ENCODE data around the gene LIN52.

Gene LIN52

DNA sequence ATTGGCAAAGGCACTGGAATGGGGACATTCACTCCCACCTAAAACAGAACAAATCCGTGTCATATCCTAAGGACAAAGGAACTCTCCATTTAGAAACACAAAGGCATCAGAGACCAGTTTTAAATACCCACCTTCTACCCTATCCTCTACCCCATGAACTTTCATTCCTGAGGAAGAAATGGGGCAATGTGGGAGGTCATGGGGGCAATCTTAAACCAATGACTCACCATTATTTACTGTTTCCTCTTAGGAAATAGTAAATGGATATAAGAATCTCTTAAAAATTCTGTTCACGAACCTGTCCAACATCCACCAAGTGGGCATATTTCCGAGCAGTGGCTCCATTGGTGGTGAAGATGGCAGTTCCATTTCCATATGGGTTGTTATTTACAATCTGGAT lies 19.9 kb upstream of the LIN52 start:
- DNase-seq (ENCODE audit: insufficient read length, low spot score) (no peak), FAIRE-seq (no peak)
- TF ChIP-seq POLR2AphosphoS5 (IDR thresholded peaks at IDR 0.05; ENCODE audit: low read depth, low read length), result no peak
- TF ChIP-seq TAF1 (IDR thresholded peaks at IDR 0.05; ENCODE audit: low read depth, low read length), result no peak
- TF ChIP-seq SPI1 (IDR thresholded peaks at IDR 0.05; ENCODE audit: low read depth, low read length), result no peak
- no peak for TF ChIP-seq POU2F2 (IDR thresholded peaks at IDR 0.05; ENCODE audit: low read depth, low read length)

DNA sequence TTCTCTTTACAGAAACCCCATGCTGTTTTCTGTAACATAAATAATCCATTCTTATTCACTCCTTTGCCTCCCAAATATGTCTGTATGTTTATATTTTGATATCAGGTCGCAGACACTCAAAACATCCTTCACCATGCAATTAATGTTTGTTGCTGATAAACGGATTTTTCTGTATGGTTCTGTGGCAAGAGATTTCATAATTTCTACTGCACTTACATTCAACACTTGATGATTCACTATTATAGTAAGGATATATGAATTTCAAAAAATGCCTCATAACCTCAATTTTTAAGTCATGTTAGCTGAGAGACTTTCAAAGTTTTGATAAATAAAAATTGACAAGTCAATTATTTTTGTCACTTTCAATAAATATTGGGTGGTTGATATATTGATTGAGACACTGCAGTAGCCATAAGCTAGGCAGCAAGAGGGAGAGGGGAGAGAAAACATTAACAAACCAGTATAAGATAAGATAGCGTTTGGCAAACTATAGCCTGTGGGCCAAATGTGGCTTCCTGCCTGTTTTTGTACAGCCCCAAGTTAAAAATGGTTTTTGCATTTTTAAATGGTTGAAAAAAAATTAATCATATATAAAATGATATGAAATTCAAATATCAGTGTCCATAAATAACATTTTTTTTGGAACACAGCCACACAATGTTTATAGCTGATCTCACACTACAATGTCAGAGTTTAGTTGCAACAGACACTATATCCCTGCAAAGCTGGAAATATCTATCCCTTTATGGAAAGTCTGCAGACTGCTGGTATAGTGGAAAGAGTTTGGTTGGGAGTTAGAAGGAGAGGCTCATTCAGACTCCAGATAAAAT lies 18.8 kb upstream of the LIN52 start:
- no peak for FAIRE-seq
- DNase-seq (ENCODE audit: insufficient read length, low spot score), result no peak
- TF ChIP-seq POLR2A (IDR thresholded peaks at IDR 0.05; ENCODE audit: low read depth, low read length) (no peak), SPI1 (IDR thresholded peaks at IDR 0.05; ENCODE audit: low read depth, low read length) (no peak), POLR2AphosphoS5 (IDR thresholded peaks at IDR 0.05; ENCODE audit: low read depth, low read length) (no peak), POU2F2 (IDR thresholded peaks at IDR 0.05; ENCODE audit: low read depth, low read length) (no peak), PAX5 (IDR thresholded peaks at IDR 0.05; ENCODE audit: insufficient read depth, low read length, severe bottlenecking) (no peak)

DNA sequence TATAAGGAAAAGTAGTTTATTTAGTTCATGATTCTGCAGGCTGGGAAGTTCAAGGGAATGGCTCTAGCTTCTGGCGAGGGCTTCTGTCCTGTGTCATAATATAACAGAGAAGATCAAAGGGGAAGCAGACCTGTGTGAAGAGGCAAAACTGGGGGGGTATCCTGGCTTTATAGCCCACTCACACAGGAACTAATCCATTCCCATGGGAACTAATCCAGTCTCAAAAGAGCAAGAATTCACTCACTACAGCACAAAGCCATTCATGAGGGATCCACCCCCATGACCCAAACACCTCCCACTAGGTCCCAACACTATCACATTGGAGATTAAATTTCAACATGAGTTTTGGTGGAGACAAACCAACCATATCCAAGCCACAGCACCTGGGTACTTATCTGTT lies 7.4 kb upstream of the LIN52 start:
- TF ChIP-seq POLR2AphosphoS5 (IDR thresholded peaks at IDR 0.05; ENCODE audit: low read depth, low read length), result no peak
- no peak for TF ChIP-seq SPI1 (IDR thresholded peaks at IDR 0.05; ENCODE audit: low read depth, low read length)
- TF ChIP-seq TAF1 (IDR thresholded peaks at IDR 0.05; ENCODE audit: low read depth, low read length), result no peak
- TF ChIP-seq PAX5 (IDR thresholded peaks at IDR 0.05; ENCODE audit: insufficient read depth, low read length, severe bottlenecking), result no peak
- no peak for TF ChIP-seq POU2F2 (IDR thresholded peaks at IDR 0.05; ENCODE audit: low read depth, low read length)
- no peak for TF ChIP-seq POLR2A (IDR thresholded peaks at IDR 0.05; ENCODE audit: low read depth, low read length)
- no peak for FAIRE-seq
- no peak for DNase-seq (ENCODE audit: insufficient read length, low spot score)

DNA sequence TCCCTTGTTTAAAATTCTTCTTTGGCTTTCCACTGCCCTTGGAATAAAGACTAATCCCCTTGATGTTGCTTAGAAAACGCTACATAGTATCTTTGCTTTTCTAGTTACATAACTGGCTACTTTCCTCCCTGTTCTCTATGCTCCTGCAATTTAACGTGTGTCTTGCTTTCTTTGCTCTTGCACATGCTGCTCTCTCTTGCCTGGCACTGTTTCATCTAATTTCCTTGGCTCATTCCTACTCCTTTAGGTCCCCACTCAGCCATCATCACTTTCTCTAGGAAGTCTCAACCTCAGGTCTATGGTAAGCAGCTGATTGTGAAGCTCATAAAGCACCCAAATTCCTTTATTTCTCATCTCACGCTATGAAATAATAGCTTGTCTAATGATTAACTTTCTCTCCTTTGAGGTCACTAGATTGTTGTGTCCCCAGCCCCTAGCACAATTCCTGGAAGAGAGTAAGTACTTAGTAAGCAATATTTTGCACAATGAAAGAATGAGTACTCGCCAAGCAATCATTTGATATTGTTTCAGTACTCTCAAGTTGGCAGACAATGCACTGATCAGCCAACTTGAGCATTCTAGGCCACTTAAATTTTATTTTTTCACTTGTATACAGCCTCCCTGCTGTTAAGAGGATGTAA lies 3.8 kb upstream of the LIN52 start:
- TF ChIP-seq TAF1 (IDR thresholded peaks at IDR 0.05; ENCODE audit: low read depth, low read length), result no peak
- TF ChIP-seq POU2F2 (IDR thresholded peaks at IDR 0.05; ENCODE audit: low read depth, low read length), result no peak
- no peak for TF ChIP-seq SPI1 (IDR thresholded peaks at IDR 0.05; ENCODE audit: low read depth, low read length)
- TF ChIP-seq POLR2A (IDR thresholded peaks at IDR 0.05; ENCODE audit: low read depth, low read length), result no peak
- TF ChIP-seq POLR2AphosphoS5 (IDR thresholded peaks at IDR 0.05; ENCODE audit: low read depth, low read length), result no peak
- TF ChIP-seq PAX5 (IDR thresholded peaks at IDR 0.05; ENCODE audit: insufficient read depth, low read length, severe bottlenecking), result no peak
- FAIRE-seq, result no peak

DNA sequence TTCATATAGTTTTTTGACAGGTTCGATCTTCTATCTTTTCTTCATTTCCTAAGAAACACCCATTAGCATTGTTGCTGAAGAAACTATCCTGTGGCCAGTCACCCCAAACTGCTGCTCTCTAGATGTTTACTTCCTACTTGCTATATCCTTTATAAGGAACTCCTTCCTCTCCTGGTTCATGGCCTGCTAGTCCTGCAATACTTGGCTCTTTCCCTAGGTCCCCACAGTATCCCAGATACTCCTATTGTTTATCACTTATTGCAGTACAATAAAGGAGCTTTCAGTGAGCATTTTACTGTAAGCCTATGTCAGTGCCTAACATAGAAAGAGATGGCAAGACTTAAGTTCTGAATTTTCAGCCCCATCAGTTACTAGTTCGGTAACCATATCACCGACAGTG lies 3.3 kb upstream of the LIN52 start:
- FAIRE-seq, result no peak
- TF ChIP-seq SPI1 (IDR thresholded peaks at IDR 0.05; ENCODE audit: low read depth, low read length), result no peak
- no peak for TF ChIP-seq POLR2A (IDR thresholded peaks at IDR 0.05; ENCODE audit: low read depth, low read length)
- TF ChIP-seq TAF1 (IDR thresholded peaks at IDR 0.05; ENCODE audit: low read depth, low read length), result no peak
- no peak for TF ChIP-seq PAX5 (IDR thresholded peaks at IDR 0.05; ENCODE audit: insufficient read depth, low read length, severe bottlenecking)
- TF ChIP-seq POU2F2 (IDR thresholded peaks at IDR 0.05; ENCODE audit: low read depth, low read length), result no peak
- TF ChIP-seq POLR2AphosphoS5 (IDR thresholded peaks at IDR 0.05; ENCODE audit: low read depth, low read length), result no peak

More for the DNA sequence above, 3.8 kb upstream of the LIN52 start:
- DNase-seq (ENCODE audit: insufficient read length, low spot score), result no peak

DNA sequence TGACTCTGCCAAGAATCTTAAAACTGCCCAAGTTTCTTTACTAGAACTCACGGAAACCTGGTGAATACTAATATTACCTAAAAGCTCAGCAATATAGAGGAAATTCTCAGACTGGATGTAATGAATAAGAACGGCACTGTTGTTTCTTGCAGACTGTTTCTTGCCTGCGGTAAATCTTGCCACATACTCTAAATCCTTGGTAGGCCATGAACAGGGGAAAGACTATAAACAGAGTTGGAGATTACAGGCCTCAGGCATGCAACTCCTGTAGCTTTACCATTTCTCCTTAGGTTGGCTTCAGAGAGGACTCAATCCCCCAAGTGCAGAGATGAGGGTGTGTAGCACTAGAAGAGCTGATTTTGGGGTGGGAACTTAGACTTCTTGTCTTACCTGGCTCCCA lies 1.6 kb upstream of the LIN52 start:
- FAIRE-seq (no peak), DNase-seq (ENCODE audit: insufficient read length, low spot score) (no peak)
- TF ChIP-seq POLR2AphosphoS5 (IDR thresholded peaks at IDR 0.05; ENCODE audit: low read depth, low read length) (no peak), POLR2A (IDR thresholded peaks at IDR 0.05; ENCODE audit: low read depth, low read length) (no peak), PAX5 (IDR thresholded peaks at IDR 0.05; ENCODE audit: insufficient read depth, low read length, severe bottlenecking) (no peak), POU2F2 (IDR thresholded peaks at IDR 0.05; ENCODE audit: low read depth, low read length) (no peak), SPI1 (IDR thresholded peaks at IDR 0.05; ENCODE audit: low read depth, low read length) (no peak), TAF1 (IDR thresholded peaks at IDR 0.05; ENCODE audit: low read depth, low read length) (no peak)

More for the DNA sequence above, 3.3 kb upstream of the LIN52 start:
- DNase-seq (ENCODE audit: insufficient read length, low spot score), result no peak

DNA sequence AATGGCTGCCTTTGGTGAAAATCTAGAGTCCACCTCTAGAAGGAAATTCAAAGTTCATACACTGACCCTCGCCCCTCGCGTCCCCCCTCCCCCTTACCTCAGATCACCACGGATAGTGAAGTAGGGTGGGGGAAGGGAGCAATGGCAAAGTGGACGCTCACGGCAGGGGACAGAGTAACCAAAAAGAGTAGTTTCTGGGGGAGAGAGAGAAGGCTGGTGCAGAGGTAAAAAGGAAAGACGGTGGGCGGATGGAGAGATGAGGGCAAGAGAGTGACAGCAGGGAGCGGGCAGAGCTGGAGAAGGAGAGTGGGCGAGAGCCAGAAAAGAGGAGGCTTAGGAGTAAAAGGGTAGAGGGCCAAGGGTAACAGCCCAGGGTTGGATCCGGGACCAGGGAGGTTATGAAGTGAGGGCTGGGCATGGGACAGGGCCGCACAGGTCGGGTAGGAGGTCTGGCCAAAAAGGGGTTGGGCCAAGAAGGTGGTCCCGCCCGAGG lies 926 bp upstream of the LIN52 start:
- TF ChIP-seq POLR2A (IDR thresholded peaks at IDR 0.05; ENCODE audit: low read depth, low read length) (no peak), TAF1 (IDR thresholded peaks at IDR 0.05; ENCODE audit: low read depth, low read length) (no peak), SPI1 (IDR thresholded peaks at IDR 0.05; ENCODE audit: low read depth, low read length) (no peak), PAX5 (IDR thresholded peaks at IDR 0.05; ENCODE audit: insufficient read depth, low read length, severe bottlenecking) (no peak), POLR2AphosphoS5 (IDR thresholded peaks at IDR 0.05; ENCODE audit: low read depth, low read length) (no peak)
- FAIRE-seq, result no peak
- no peak for DNase-seq (ENCODE audit: insufficient read length, low spot score)

DNA sequence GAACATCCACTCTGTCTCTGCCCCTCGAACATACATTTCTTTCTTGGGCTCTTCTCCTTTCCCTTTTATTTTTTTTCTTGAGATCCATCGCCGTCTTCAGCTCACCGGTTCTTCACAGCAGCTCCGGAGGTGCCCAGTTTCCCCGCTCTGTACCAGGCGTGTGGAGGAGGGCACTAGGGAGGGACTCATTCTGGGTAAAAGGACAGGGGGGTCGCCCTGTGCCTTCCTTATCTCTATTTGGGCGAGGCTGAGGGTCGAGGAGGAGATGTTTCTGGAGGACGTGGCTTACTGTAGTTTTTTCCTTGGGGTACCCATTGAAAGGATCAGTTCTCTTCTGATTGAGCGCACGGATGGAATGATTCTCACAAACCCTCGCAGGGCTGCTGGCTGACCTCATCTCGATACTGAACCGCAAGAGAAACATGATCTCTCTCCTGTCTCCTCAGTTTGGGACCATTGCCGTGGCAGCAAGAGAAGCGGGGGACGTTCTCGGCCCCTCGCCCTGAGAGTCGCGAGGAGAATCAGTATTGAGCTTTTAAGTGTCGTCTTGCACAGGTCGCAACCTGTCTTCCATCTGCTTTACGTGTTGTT lies 386 bp downstream of the LIN52 start:
- FAIRE-seq, result peak; percentile 70
- DNase-seq (ENCODE audit: insufficient read length, low spot score), result no peak
- TF ChIP-seq POLR2AphosphoS5 (IDR thresholded peaks at IDR 0.05; ENCODE audit: low read depth, low read length), result peak; percentile 25; the same call in 1 of the 2 replicates
- 0 out of 2 replicates have a peak, but pooled peaks have one; percentile 17 for TF ChIP-seq SPI1 (IDR thresholded peaks at IDR 0.05; ENCODE audit: low read depth, low read length)
- TF ChIP-seq TAF1 (IDR thresholded peaks at IDR 0.05; ENCODE audit: low read depth, low read length), result peak; percentile 13
- peak; percentile 57; the same call in 1 of the 2 replicates for TF ChIP-seq POLR2A (IDR thresholded peaks at IDR 0.05; ENCODE audit: low read depth, low read length)
- TF ChIP-seq PAX5 (IDR thresholded peaks at IDR 0.05; ENCODE audit: insufficient read depth, low read length, severe bottlenecking), result no peak
- TF ChIP-seq POU2F2 (IDR thresholded peaks at IDR 0.05; ENCODE audit: low read depth, low read length), result no peak

DNA sequence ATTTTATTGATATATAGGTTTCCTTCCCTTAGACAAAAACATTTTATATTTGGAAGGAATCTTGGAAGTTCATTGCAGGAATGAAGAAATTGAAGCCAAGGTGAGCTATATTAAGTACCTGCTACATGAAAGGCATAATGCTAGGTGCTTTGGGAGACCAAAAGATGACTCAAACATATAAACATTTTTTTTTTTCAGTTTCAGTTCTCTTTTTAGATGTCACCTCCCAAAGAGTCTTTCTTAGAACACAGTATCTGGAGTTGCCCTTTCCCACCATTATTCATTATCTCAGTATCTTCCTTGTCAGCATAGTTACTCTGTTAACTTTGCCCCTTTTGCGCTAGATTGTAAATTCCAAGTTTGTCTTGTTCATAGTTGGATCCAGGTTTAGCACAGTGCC lies 1.1 kb downstream of the LIN52 start:
- DNase-seq (ENCODE audit: insufficient read length, low spot score), result peak; percentile 15
- peak; percentile 57 for FAIRE-seq
- TF ChIP-seq SPI1 (IDR thresholded peaks at IDR 0.05; ENCODE audit: low read depth, low read length) (peak; percentile 97), PAX5 (IDR thresholded peaks at IDR 0.05; ENCODE audit: insufficient read depth, low read length, severe bottlenecking) (no peak), POU2F2 (IDR thresholded peaks at IDR 0.05; ENCODE audit: low read depth, low read length) (no peak), TAF1 (IDR thresholded peaks at IDR 0.05; ENCODE audit: low read depth, low read length) (no peak), POLR2A (IDR thresholded peaks at IDR 0.05; ENCODE audit: low read depth, low read length) (no peak), POLR2AphosphoS5 (IDR thresholded peaks at IDR 0.05; ENCODE audit: low read depth, low read length) (no peak)
